ENCODE data around the gene RHOV. TPM values are rescaled to one million over a fixed set of nuclear protein-coding genes. Genes with fewer than 3 reads are reported as not detected.

The RHOV gene
- total and polyA plus RNA-seq, 2 of the 4 experiments (the other 2 are of a cell fraction), result 0.10 TPM; not detected in 1

DNA sequence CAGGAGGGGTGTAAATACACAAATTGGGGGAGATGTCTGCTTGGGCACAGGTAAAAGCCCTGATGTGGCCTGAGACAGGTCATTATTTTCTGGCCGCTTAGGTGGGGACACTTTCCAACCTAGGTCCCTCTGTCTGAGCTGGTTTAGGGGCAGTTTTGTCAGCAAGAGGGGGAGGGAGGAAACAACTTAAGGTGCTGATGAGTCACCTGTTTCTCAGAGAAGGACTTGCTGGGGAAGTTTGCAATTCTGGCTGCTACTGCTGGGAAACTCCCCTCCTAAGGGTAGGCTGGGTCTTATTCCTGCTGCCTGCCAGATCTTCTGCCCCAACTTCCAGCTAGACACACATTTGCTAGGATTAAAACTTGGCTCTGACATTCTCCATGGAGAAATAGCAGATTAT is 4.8 kb upstream of the RHOV start:
- no peak overlapping the region for H3K4ac ChIP-seq (ENCODE audit: low read depth, low read length)
- H3K14ac ChIP-seq (replicated peaks; ENCODE audit: low read depth, low read length), result no peak overlapping the region
- H3K4me3 ChIP-seq (ENCODE audit: insufficient read depth, low read depth, low read length), result no peak overlapping the region
- ATAC-seq (ENCODE audit: low read depth) (no peak), DNase-seq (peak; percentile 70)
- no peaks in the 10 kb centered on the region for H3K9me1 ChIP-seq (ENCODE audit: insufficient read depth, low read length)
- H2AFZ ChIP-seq (replicated peaks; ENCODE audit: low read length, poor library complexity), result no peak overlapping the region
- H3K56ac ChIP-seq (ENCODE audit: extremely low read depth, insufficient read depth, low read length), result no peak overlapping the region
- H4K20me1 ChIP-seq (ENCODE audit: insufficient read depth, low read length), result no peaks in the 10 kb centered on the region
- H3K9ac ChIP-seq (ENCODE audit: low read depth, low read length), result no peak overlapping the region
- no peak overlapping the region for H2BK120ac ChIP-seq (ENCODE audit: low read depth, low read length)
- no peak overlapping the region for H4K8ac ChIP-seq (ENCODE audit: low read depth in 2 of 2, low read length in 2 of 2)
- no peaks in the 10 kb centered on the region; the same call in 1 of the 2 replicates for H3K27me3 ChIP-seq (ENCODE audit: control insufficient read depth, insufficient read depth, low read length)
- H3K18ac ChIP-seq (ENCODE audit: low read depth, low read length), result no peak overlapping the region
- TF ChIP-seq MAFK (IDR thresholded peaks at IDR 0.05; ENCODE audit: low read depth, low read length), result no peak
- TF ChIP-seq BHLHE40 (IDR thresholded peaks at IDR 0.05; ENCODE audit: low read depth, low read length), result no peak
- TF ChIP-seq, protein P1, sequence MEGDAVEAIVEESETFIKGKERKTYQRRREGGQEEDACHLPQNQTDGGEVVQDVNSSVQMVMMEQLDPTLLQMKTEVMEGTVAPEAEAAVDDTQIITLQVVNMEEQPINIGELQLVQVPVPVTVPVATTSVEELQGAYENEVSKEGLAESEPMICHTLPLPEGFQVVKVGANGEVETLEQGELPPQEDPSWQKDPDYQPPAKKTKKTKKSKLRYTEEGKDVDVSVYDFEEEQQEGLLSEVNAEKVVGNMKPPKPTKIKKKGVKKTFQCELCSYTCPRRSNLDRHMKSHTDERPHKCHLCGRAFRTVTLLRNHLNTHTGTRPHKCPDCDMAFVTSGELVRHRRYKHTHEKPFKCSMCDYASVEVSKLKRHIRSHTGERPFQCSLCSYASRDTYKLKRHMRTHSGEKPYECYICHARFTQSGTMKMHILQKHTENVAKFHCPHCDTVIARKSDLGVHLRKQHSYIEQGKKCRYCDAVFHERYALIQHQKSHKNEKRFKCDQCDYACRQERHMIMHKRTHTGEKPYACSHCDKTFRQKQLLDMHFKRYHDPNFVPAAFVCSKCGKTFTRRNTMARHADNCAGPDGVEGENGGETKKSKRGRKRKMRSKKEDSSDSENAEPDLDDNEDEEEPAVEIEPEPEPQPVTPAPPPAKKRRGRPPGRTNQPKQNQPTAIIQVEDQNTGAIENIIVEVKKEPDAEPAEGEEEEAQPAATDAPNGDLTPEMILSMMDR (conservative IDR thresholded peaks at IDR 0.05; ENCODE audit: low read depth, low read length), result no peak
- TF ChIP-seq RCOR1 (IDR thresholded peaks at IDR 0.05; ENCODE audit: insufficient replicate concordance, low read length), result no peak
- 0 out of 2 replicates have a peak, but pooled peaks have one; percentile 48 for TF ChIP-seq RFX5 (IDR thresholded peaks at IDR 0.05; ENCODE audit: low read depth, low read length)
- TF ChIP-seq NFE2L2 (IDR thresholded peaks at IDR 0.05; ENCODE audit: low read depth, low read length), result no peak
- 0 out of 2 replicates have a peak, but pooled peaks have one; percentile 26 for TF ChIP-seq FOS (IDR thresholded peaks at IDR 0.05; ENCODE audit: low read depth, low read length)
- no peak for TF ChIP-seq MXI1 (IDR thresholded peaks at IDR 0.05; ENCODE audit: borderline replicate concordance, low read depth, low read length)
- TF ChIP-seq, protein P2, sequence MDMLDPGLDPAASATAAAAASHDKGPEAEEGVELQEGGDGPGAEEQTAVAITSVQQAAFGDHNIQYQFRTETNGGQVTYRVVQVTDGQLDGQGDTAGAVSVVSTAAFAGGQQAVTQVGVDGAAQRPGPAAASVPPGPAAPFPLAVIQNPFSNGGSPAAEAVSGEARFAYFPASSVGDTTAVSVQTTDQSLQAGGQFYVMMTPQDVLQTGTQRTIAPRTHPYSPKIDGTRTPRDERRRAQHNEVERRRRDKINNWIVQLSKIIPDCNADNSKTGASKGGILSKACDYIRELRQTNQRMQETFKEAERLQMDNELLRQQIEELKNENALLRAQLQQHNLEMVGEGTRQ (IDR thresholded peaks at IDR 0.05; ENCODE audit: low read depth, low read length), result no peak
- no peak overlapping the region for H4K5ac ChIP-seq (ENCODE audit: low read depth, low read length)
- no peak overlapping the region for H4K91ac ChIP-seq (ENCODE audit: insufficient read depth, low read depth, low read length)
- in situ Hi-C loops (cut with MboI; ENCODE audit: low sequenced_read_pairs), result no loop called here
- no peaks in the 10 kb centered on the region for H3K36me3 ChIP-seq (ENCODE audit: control insufficient read depth, insufficient read depth, low read length)
- no peaks in the 10 kb centered on the region for H3K79me1 ChIP-seq (ENCODE audit: low read depth in 1 of 2, low read length in 2 of 2)
- no peak overlapping the region for H2BK5ac ChIP-seq (ENCODE audit: low read depth, low read length, poor library complexity, severe bottlenecking)
- H3K4me1 ChIP-seq (ENCODE audit: control insufficient read depth, insufficient read depth, low read length), result no peaks in the 10 kb centered on the region
- H2BK15ac ChIP-seq (ENCODE audit: low read depth, low read length), result no peak overlapping the region
- H3K23ac ChIP-seq (ENCODE audit: low read depth, low read length), result no peak overlapping the region; the same call in 1 of the 2 replicates
- H3K9me3 ChIP-seq (ENCODE audit: control insufficient read depth, insufficient read depth, low read length), result peaks cover 3% of the 10 kb centered on the region; the same call in 1 of the 2 replicates
- no peak overlapping the region for H2AK5ac ChIP-seq (ENCODE audit: low read depth, low read length)
- no TSS peak for BruUV-seq (replicated peaks)
- dilution Hi-C loops (cut with HindIII; ENCODE audit: low sequenced_read_pairs, unreplicated experiment), result no loop called here
- POLR2A ChIA-PET (ENCODE audit: unreplicated experiment), result no interaction called here
- intact Hi-C loops (cut with micrococcal nuclease), result no loop called here
- H3K4me2 ChIP-seq (ENCODE audit: low read depth, low read length), result no peak overlapping the region
- H2AK9ac ChIP-seq (replicated peaks; ENCODE audit: low read depth, low read length, poor library complexity), result no peak overlapping the region
- WGBS, 2 experiments (ENCODE audit: extremely low coverage in 2 of 2, insufficient read length in 1 of 2), result no CpG with 5 or more reads among the region's 1 CpG
- CTCF ChIA-PET, result interaction anchor here (1.8 kb wide), 1 partner anchor 20 kb away, joined by 7 read pairs; no protein-coding TSS in a partner anchor
- no peak overlapping the region for H2BK20ac ChIP-seq (ENCODE audit: low read depth, low read length)
- no peak overlapping the region for H3K27ac ChIP-seq (ENCODE audit: insufficient read depth, low read length)

Data from IMR-90 (cell line).